ENCODE measurements around the gene DRAM1.
"Not testable (repeated sequence)": the region's sequence is repeated elsewhere in the genome, so short reads cannot be mapped to it uniquely, and the experiment has no call there.

Gene DRAM1

GRCh38 chr12:101876861-101877805 lies at the start of gene DRAM1:
Gene DRAM1, plus strand, starts transcription at chr12:101877580. Its CDS starts 210 bp downstream, at chr12:101877790.
- peak; percentile 47 to 58 for DNase-seq (ENCODE audit: low read depth in 2 of 2)

- no peak for DNase-seq (ENCODE audit: low read depth in 2 of 2)
These were observed 48.8 kb upstream of the DRAM1 start for GRCh38 chr12:101828463-101829196.

GRCh38 chr12:101829639-101830366 lies 47.6 kb upstream of the DRAM1 start:
- no peak for DNase-seq (ENCODE audit: low read depth in 2 of 2)

- peak; percentile 90 to 94 for DNase-seq (ENCODE audit: low read depth in 2 of 2)
These were observed 46.7 kb upstream of the DRAM1 start, which contains the start of gene GNPTAB for GRCh38 chr12:101830367-101831325. Gene GNPTAB, minus strand, starts transcription at chr12:101830959. Its CDS starts 284 bp downstream, at chr12:101830675.

GRCh38 chr12:101832030-101832429 lies 45.4 kb upstream of the DRAM1 start:
- no peak for DNase-seq (ENCODE audit: low read depth in 2 of 2)

GRCh38 chr12:101838628-101839323 lies 38.6 kb upstream of the DRAM1 start:
- no peak for DNase-seq (ENCODE audit: low read depth in 2 of 2)

- DNase-seq (ENCODE audit: low read depth in 2 of 2): peak; percentile 52 to 64
These were observed 37.8 kb upstream of the DRAM1 start for GRCh38 chr12:101839324-101840283.

- no peak for DNase-seq (ENCODE audit: low read depth in 2 of 2)
These were observed 36.3 kb upstream of the DRAM1 start for GRCh38 chr12:101841069-101841468.

- no peak for DNase-seq (ENCODE audit: low read depth in 2 of 2)
These were observed 32.2 kb upstream of the DRAM1 start for GRCh38 chr12:101845137-101845711.

- DNase-seq (ENCODE audit: low read depth in 2 of 2): no peak
These were observed 30.1 kb upstream of the DRAM1 start for GRCh38 chr12:101847325-101847724.

- DNase-seq (ENCODE audit: low read depth in 2 of 2): no peak
These were observed 27.2 kb upstream of the DRAM1 start for GRCh38 chr12:101850199-101850598.

GRCh38 chr12:101852998-101853397 lies 24.4 kb upstream of the DRAM1 start:
- no peak for DNase-seq (ENCODE audit: low read depth in 2 of 2)

GRCh38 chr12:101854747-101855146 lies 22.6 kb upstream of the DRAM1 start:
- no peak for DNase-seq (ENCODE audit: low read depth in 2 of 2)

GRCh38 chr12:101855364-101855884 lies 22.0 kb upstream of the DRAM1 start:
- DNase-seq (ENCODE audit: low read depth in 2 of 2): no peak

- DNase-seq (ENCODE audit: low read depth in 2 of 2): no peak
These were observed 21.4 kb upstream of the DRAM1 start for GRCh38 chr12:101855976-101856375.

GRCh38 chr12:101856614-101857013 lies 20.8 kb upstream of the DRAM1 start:
- not testable (repeated sequence) for DNase-seq (ENCODE audit: low read depth in 2 of 2)

- DNase-seq (ENCODE audit: low read depth in 2 of 2): no peak
These were observed 20.3 kb upstream of the DRAM1 start for GRCh38 chr12:101857043-101857558.

- no peak for DNase-seq (ENCODE audit: low read depth in 2 of 2)
These were observed 19.0 kb upstream of the DRAM1 start for GRCh38 chr12:101858361-101858760.
